HG03025 (cell line): ENCODE measurements around the gene GLP1R.

Source experiments
- ATAC-seq: cut with Tn5 transposase; IDR thresholded peaks from one replicate; pipeline ENCODE4 v1.9.1; 2021; ENCODE audit warnings: mild to moderate bottlenecking, moderate library complexity; ENCODE audit not compliant: unreplicated experiment, low FRiP score

The GLP1R gene

DNA sequence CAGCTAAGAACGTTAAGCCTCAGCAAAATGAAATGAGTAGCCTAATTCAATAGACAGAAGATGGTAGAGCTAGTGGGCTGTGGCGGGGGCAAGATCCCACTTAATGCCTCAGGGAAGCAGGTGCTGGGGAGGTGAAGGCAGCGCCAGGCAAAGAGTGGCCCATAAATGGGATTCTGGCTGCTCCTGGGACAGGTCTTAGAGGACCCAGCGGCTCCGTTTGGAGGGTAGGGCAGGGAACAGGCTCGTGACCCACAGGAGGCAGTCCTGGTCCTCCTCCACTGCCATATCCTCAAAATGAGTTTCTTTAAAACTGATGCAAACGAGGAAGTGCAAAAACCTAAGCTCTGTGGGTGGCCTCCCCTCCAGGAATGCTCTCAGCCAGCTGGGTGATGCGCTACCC lies 33.7 kb downstream of the GLP1R start:
- no peak for ATAC-seq

DNA sequence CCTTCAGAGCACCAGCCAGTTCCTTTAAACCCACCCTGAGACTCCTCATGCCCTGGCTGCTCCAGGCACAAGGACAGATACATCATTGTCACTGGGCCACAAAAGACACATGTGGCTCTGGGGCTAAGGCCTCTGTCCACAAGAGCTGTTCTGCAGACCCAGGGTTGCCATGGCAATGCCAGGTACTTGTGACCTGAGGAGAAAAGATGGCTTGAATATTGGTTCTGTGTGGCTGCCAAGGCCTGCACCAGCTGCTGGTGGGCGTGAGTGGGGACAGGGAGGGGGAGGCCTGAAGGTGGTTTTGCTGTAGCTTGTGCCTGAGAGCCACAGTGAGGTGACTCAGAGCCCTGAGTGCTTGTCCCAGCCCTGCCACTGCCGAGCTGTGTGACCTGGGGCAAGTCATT lies 34.7 kb downstream of the GLP1R start:
- no peak for ATAC-seq

GRCh38 chr6:39084506-39084905 lies 35.9 kb downstream of the GLP1R start:
- no peak for ATAC-seq

DNA sequence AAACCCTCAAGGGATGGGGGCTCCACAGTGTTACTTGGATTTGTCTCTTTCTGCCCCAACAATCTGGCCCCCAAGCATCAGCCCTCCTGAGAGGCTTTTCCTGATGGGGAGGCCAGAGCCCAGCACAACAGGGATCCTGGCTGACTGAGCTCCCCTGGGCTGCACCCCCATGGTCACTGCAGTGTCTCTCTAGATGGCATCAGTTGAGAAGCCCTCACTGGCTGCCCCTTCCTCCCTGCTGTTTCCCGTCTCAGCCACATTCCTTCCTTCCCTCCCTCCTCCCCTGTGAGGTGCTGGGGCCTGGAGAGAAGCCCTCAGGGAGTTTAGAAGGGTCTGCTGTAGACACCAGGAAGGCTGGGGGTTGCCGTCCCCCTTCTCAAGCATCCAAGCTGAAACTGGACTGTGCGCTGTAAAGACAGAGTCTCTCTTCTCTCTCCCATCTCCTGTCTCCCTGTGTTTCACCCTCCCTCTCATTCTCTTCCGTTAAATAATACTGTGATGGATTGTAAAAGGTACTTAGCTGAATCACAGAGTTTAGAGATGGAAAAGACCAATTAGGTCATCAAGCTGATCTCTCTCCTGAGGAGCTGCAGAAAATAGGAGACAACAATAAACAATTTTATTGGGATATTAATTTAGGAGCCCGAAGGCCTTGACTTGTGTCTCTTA lies 36.7 kb downstream of the GLP1R start:
- no peak for ATAC-seq

DNA sequence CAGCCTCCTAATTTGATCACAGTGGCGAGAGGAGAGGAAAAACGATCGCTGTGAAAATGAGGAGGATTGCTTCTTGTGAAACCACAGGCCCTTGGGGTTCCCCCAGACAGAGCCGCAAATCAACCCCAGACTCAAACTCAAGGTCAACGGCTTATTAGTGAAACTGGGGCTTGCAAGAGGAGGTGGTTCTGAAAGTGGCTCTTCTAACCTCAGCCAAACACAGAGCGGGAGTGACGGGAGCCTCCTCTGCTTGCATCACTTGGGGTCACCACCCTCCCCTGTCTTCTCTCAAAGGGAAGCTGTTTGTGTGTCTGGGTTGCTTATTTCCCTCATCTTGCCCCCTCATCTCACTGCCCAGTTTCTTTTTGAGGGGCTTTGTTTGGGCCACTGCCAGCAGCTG lies 37.7 kb downstream of the GLP1R start:
- ATAC-seq: peak; percentile 73

DNA sequence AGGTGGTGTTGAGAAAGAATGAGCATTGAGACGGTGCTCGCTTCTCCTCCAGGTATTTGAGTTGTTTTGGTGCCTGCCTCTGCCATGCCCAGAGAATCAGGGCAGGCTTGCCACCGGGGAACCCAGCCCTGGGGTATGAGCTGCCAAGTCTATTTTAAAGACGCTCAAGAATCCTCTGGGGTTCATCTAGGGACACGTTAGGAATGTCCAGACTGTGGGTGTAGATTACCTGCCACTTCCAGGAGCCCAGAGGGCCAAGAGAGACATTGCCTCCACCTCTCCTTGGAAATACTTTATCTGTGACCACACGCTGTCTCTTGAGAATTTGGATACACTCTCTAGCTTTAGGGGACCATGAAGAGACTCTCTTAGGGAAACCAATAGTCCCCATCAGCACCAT lies 38.1 kb downstream of the GLP1R start:
- no peak for ATAC-seq

GRCh38 chr6:39087197-39087596 lies 38.6 kb downstream of the GLP1R start:
- ATAC-seq: no peak

DNA sequence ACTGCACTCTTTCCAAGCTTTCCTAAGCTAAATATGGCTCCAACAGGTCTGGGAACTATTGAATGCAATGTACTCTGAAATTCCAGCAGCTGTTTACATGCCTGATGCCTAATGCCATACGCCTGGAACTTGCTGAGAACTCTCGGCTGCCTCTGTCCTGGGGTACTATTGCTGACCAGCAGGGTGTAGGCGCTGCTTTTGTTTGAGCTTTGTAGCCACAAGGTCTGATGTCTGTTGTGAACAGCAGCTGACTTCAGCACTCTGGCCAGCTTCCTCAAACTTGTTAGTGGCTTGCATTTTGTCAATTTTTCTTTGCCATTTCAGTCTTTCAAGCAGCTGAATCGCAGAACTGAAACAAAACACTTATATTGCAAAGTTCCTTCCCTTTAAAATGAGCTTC lies 39.8 kb downstream of the GLP1R start:
- ATAC-seq: no peak

DNA sequence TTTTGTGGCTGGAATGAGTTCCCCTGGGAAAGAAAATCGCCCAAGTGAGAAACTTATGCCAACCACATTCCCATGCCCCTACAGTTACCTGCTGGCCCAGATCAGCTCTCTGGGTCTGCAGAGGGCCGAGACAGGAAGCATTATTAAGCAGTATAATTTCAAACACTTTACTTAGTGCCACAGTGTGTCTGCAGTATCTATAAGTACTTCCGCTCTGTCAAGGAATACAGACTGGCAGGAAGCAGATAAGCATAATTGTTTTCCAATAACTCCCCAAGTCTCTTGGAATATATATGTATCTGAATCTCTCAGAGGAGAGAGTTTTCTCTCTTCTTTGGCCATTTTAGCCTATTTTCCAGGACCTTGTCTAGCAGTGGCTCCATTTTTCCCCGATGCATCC lies 41.5 kb downstream of the GLP1R start:
- ATAC-seq: no peak

DNA sequence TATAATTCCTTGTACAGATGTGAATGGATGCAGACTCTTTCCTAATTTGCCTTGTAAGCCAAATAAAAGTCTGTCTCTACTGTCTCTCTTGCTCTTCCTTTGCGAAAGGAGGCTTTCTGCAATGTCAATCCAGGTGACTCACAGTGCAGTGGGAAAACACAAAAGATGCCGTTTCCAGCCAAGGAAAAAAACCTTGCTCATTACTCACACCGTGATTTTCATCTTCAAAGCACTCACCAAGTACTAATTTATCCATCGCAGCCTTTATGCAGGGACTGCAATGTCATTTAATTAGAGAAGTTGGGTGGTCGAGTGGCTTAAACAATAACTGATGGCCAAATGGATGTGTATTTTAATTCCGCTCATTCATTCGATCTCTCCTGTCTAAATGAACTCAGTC lies 42.6 kb downstream of the GLP1R start:
- no peak for ATAC-seq

GRCh38 chr6:39092124-39092523 lies 43.5 kb downstream of the GLP1R start:
- no peak for ATAC-seq

GRCh38 chr6:39093149-39093708 lies 44.6 kb downstream of the GLP1R start:
- no peak for ATAC-seq

- no peak for ATAC-seq
Measured at GRCh38 chr6:39095578-39095977, 47.0 kb downstream of the GLP1R start.

- no peak for ATAC-seq
Measured at GRCh38 chr6:39100358-39100757, 51.8 kb downstream of the GLP1R start.

DNA sequence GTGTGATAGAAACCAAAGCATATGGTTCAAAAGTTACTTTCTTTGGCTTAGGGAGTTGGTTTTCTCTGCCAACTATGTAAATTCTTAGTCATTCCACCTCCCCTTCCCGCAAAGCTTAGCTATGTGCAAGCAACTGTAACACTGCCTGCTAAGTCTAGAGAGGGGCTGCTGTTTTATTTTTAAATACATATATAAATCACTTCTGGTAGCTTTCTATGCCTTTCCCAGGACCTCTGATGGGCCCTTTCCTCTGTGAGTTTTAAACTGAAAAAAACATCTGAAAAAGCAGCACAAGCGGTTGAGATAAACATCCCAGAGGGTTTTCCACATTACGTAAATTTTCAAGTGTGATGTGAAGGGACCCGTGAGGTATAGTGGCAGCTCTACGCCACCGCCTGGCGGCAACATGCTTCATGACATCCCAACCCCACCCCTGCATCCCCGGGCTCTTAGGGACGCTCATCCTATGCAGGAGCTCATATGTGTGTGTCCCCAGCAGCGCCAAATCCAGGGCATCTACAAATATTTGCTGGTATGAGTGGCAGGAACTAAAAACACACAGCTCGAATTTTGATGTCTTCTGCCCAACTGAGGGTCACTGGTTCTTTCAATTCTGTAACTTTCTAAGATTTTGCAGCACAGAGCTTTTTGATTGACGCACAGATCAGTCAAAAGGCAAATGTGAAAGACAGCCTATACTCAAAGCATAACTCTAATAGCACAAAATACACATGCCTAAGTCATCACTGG lies 53.7 kb downstream of the GLP1R start:
- ATAC-seq: no peak

- no peak for ATAC-seq
Measured at GRCh38 chr6:39102821-39103136, 54.2 kb downstream of the GLP1R start.

DNA sequence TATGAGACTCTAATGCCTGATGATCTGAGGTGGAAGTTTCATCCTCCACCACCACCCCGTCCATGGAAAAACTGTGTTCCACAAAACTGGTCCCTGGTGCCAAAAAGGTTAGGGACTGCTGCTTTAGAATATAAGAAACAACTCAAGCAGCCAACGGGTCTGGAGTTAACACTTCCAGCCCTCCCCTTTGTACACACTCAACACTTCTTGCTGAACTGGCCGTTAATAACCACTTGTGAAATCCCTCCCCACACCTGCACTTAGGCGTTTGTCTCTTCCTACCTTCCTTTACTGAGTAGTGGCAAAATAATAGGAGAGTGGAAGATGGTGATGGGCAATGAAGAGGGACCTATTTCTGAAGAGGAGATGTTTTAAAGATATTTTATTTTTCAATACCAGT lies 55.9 kb downstream of the GLP1R start:
- ATAC-seq: no peak

DNA sequence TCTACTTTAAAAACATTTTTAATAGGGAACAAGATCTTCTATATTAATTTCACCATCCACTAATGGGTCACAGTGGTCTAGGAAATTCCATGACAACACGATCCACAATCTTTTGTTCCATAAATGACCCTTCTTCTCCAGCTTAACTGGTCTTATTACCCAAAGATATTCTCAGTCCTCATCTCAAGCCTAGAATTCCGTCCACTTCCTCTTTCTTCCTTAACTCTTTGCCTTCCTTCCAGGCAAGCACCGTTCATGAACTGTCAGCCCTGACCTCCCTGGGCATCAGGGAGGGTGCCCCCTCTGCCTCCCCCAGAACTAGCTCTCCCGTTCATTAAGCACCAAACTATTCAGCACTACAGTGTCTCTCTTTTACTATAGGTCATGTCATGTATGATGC lies 58.5 kb downstream of the GLP1R start:
- ATAC-seq: no peak

GRCh38 chr6:39107641-39108040 lies 59.1 kb downstream of the GLP1R start:
- ATAC-seq: no peak

DNA sequence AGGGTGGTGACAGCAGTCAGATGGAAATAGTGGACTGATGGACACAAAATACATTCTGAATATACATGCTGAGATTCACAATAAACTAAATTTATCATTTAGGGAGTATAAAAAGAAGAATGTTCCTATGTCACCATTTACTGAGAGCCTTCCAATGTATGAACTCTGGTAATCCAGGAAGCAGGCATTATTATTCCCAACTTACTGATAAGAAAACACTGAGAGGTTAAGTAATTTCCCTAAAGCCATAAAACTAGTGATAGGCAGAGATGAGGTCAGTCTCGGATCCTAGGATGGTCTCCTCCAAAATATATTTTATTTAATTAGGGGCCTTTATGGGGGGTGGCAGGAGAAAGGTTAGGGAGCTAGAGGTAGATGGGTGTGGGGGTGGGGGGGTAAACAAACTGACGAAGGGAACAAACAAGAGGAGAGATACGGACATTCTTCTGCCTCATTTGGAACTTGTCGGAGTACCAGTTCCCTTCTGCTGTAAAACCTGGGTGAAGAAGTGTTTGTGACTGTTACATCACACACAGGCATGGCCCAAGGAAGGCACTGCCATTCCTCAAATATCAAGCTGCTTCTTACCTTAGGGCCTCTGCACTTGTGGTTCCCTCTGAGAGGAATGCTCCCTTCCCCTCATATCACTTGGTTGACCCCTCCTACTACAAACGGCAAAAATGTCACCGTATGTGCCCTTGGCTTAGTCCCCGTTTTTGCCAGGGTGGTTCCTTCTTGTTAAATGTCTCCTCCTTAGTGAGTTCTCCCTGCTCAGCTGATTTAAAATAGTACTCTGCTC lies 59.7 kb downstream of the GLP1R start:
- no peak for ATAC-seq

- ATAC-seq: no peak
Measured at GRCh38 chr6:39111280-39111679, 62.7 kb downstream of the GLP1R start.
